ENCODE measurements around the gene RUNX2. TPM values are rescaled to one million over a fixed set of nuclear protein-coding genes. Genes with fewer than 3 reads are reported as not detected.

RUNX2 gene
- total and polyA plus RNA-seq, 10 donors, result 0.86 to 9.4 (median 6.6) TPM

DNA sequence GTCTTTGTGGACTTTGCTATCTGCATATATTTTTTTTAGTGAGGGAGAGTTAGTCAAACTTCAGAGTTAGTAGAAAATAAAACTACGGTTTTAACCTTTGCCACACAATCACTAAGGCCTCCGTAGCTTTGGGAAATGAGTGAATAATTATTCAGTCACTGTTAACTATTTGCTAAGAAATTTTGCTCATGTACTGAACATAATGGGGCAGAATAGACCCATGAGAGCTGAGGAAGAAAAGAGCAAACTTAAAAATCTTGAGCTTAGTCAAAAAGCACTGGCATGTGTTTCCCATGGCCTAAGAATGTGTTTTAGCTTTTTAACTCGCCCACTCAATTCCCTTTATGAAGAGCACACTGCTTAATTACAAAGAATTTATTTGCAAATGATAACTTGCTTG lies 110.0 kb downstream of the RUNX2 start:
- intact Hi-C loops (cut with DNase I; ENCODE audit: low total_unique reads), result no loop called here
- Histone ChIP-seq H3K9me3 (no peaks in the 10 kb centered on the region), H3K27me3 (replicated peaks in 1 of 7) (peaks cover 0 to 5% (median 0%) of the 10 kb centered on the region in 7 donors), H3K27ac (peak overlapping the region in 3 of 8 donors; percentile 43 to 67 (median 59)), H3K36me3 (no peaks in the 10 kb centered on the region), H3K4me3 (no peak overlapping the region), H3K4me1 (peaks cover 10 to 77% (median 28%) of the 10 kb centered on the region in 6 donors)
- WGBS, 5 donors, result 73 to 87% (median 79%) methylated on average over 3 of the region's 3 CpGs
- TF ChIP-seq POLR2AphosphoS5 (IDR thresholded peaks at IDR 0.05), result no peak
- no peak for TF ChIP-seq POLR2A (IDR thresholded peaks at IDR 0.05)
- no peak for DNase-seq

DNA sequence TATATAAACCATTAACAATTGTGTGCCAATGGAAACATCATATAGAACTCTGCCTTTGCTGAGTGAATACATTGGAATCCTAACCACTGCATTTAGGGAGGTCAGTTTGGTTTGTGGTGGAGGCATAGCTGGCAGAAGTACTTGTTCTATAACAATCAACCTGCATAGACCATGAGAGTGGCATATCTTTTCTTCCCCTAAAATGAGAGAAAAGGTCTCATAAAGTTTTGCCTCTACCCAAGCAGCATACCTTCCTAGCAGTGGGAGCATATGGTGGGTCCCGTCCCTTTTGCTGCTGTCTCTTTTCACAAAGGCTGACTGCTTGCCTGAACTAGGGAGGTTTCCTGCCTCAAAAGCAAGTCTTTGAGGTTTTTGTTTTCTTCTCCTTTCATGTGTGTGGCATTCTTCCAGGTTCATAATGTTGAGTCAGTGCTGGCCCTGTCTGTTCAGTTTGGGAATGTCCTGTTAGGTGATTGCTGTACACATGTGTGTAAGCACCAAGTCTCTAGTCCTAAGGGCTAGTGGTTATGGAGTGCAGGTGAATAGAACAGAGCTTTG lies 110.8 kb downstream of the RUNX2 start:
- no peaks in the 10 kb centered on the region for H3K36me3 ChIP-seq
- DNase-seq, result no peak
- H3K27ac ChIP-seq, result peak overlapping the region in 1 of 8 donors; percentile 9
- H3K4me1 ChIP-seq, result peaks cover 10 to 75% (median 22%) of the 10 kb centered on the region in 6 donors
- intact Hi-C loops (cut with DNase I; ENCODE audit: low total_unique reads), result no loop called here
- H3K9me3 ChIP-seq, result no peaks in the 10 kb centered on the region
- TF ChIP-seq POLR2A (IDR thresholded peaks at IDR 0.05) (no peak), POLR2AphosphoS5 (IDR thresholded peaks at IDR 0.05) (no peak)
- TF ChIP-seq, protein P1, sequence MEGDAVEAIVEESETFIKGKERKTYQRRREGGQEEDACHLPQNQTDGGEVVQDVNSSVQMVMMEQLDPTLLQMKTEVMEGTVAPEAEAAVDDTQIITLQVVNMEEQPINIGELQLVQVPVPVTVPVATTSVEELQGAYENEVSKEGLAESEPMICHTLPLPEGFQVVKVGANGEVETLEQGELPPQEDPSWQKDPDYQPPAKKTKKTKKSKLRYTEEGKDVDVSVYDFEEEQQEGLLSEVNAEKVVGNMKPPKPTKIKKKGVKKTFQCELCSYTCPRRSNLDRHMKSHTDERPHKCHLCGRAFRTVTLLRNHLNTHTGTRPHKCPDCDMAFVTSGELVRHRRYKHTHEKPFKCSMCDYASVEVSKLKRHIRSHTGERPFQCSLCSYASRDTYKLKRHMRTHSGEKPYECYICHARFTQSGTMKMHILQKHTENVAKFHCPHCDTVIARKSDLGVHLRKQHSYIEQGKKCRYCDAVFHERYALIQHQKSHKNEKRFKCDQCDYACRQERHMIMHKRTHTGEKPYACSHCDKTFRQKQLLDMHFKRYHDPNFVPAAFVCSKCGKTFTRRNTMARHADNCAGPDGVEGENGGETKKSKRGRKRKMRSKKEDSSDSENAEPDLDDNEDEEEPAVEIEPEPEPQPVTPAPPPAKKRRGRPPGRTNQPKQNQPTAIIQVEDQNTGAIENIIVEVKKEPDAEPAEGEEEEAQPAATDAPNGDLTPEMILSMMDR (IDR thresholded peaks at IDR 0.05 in 8 of 11, conservative IDR thresholded peaks at IDR 0.05 in 3 of 11), result no peak
- H3K4me3 ChIP-seq, result no peak overlapping the region
- WGBS, 5 donors, result 38 to 53% (median 49%) methylated on average over 1 of the region's 1 CpG
- H3K27me3 ChIP-seq (replicated peaks in 1 of 7), result peaks cover 0 to 5% (median 0%) of the 10 kb centered on the region in 7 donors

DNA sequence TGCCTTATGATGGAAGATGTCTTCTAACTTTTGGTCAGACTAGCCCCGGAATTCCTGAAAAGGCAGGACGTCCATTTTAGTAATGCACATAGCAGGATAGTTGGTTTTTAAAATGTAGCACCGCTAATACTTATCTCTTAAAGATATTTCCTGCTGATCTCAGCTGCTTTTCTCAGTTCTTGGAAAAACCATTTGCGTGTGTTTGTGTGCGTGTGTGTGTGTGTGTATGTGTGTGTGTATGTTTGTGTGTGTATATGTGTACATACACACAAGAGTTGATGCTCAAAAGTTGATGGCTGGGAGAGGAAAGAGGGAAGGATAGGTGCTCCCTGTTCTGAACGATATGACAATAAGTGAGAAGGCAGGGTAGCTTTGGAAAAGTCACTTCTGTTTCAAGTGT lies 111.3 kb downstream of the RUNX2 start:
- Histone ChIP-seq H3K27me3 (replicated peaks in 1 of 7) (peaks cover 0 to 5% (median 0%) of the 10 kb centered on the region in 7 donors), H3K27ac (no peak overlapping the region), H3K9me3 (no peaks in the 10 kb centered on the region), H3K4me1 (peaks cover 6 to 75% (median 21%) of the 10 kb centered on the region in 6 donors), H3K4me3 (no peak overlapping the region), H3K36me3 (no peaks in the 10 kb centered on the region)
- TF ChIP-seq, protein P1 (IDR thresholded peaks at IDR 0.05 in 8 of 11, conservative IDR thresholded peaks at IDR 0.05 in 3 of 11), result no peak
- no peak for TF ChIP-seq POLR2A (IDR thresholded peaks at IDR 0.05)
- TF ChIP-seq POLR2AphosphoS5 (IDR thresholded peaks at IDR 0.05), result no peak
- intact Hi-C loops (cut with DNase I; ENCODE audit: low total_unique reads), result no loop called here
- no peak for DNase-seq
- WGBS, 5 donors, result 67 to 75% (median 73%) methylated on average over 6 of the region's 6 CpGs

DNA sequence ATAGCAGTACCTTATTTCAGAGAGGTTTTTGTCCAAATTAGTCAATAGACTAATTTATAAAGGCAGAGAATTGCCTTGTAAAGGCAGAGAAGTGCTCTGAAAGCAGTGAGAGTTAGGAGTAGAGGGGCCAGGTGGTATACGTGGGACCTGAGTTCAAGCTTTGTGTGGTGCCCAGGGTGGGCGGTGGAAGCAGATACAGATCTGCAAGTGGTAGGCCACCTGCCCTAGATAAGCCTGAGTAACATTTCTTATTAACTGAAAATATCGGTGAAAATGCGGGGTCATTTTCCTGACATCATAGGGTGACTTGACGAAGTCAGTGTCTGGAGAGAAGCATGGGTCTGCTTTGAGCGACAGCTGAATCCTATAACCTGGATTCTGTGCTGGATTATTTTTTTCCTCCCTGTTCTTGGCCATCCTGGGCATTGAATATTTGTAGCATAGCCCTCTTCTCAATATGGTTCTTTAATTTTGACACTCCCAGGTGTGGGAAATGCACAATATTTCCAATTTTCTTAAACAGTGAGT lies 111.8 kb downstream of the RUNX2 start:
- H3K4me1 ChIP-seq, result peaks cover 3 to 75% (median 23%) of the 10 kb centered on the region in 6 donors
- H3K27me3 ChIP-seq (replicated peaks in 1 of 7), result peaks cover 0 to 5% (median 0%) of the 10 kb centered on the region in 7 donors
- H3K27ac ChIP-seq, result no peak overlapping the region
- no peaks in the 10 kb centered on the region for H3K9me3 ChIP-seq
- DNase-seq, result no peak
- WGBS, 5 donors, result 87 to 90% (median 89%) methylated on average over 6 of the region's 6 CpGs
- no peak overlapping the region for H3K4me3 ChIP-seq
- H3K36me3 ChIP-seq, result no peaks in the 10 kb centered on the region
- intact Hi-C loops (cut with DNase I; ENCODE audit: low total_unique reads), result no loop called here
- TF ChIP-seq, protein P1 (IDR thresholded peaks at IDR 0.05 in 8 of 11, conservative IDR thresholded peaks at IDR 0.05 in 3 of 11), result no peak
- TF ChIP-seq POLR2AphosphoS5 (IDR thresholded peaks at IDR 0.05) (no peak), POLR2A (IDR thresholded peaks at IDR 0.05) (no peak)

Measured in spleen (tissue), 11 donors.